Lower leg skin (tissue), 4 donors: ENCODE data around the gene SLC22A3. TPM values are rescaled to one million over a fixed set of nuclear protein-coding genes. Genes with fewer than 3 reads are reported as not detected.

Experiments
- DNase-seq, 2 donors: peaks; one replicate each; pipeline ENCODE4 v3.0.0-alpha.2; 2019; ENCODE audit warnings: low spot score in 2 of 2
- H3K4me3 ChIP-seq: fragments of 200-600 bp; sonication (generic); 2 replicates; pipeline ENCODE4 v1.5.1; 2017; ENCODE audit warnings: mild to moderate bottlenecking, low read depth; ENCODE audit not compliant: poor library complexity, severe bottlenecking
- CTCF ChIP-seq, 3 donors: fragments of 450-650 bp; IDR thresholded peaks; one replicate each; pipeline ENCODE4 v1.5.1; 2016; ENCODE audit warnings: antibody characterized with exemption in 3 of 3, mild to moderate bottlenecking in 3 of 3, moderate library complexity in 2 of 3
- POLR2A ChIP-seq, 2 donors: fragments of 450-650 bp; IDR thresholded peaks; one replicate each; pipeline ENCODE4 v1.6.1; 2016 to 2017; ENCODE audit warnings: antibody characterized with exemption in 2 of 2, mild to moderate bottlenecking in 1 of 2, moderate library complexity in 1 of 2
- WGBS, 2 donors: methylation state at CpG; one replicate each; pipeline ENCODE4 v1.1.5; 2018; 5-methylcytosine and 5-hydroxymethylcytosine counted together
- intact Hi-C: fragments of 100-400 bp; cut with DNase I; formaldehyde crosslinking; loops from one replicate; pipeline ENCODE4 v1.15.0; 2023; ENCODE audit warnings: low total_unique reads
- total RNA-seq, 4 donors: library from RNA; depleted of rRNA; stranded (reverse); fragments of >200 nt; gene quantifications; one replicate each; pipeline ENCODE4 v1.1.0, GENCODE V29; 2016

The SLC22A3 gene
- total RNA-seq, 4 donors from 2014 or later, result 10.4 to 15.7 (median 12.3) TPM

- intact Hi-C loops, result no loop called here
- WGBS, 2 donors, result 80 to 85% methylated on average over 3 of the region's 3 CpGs
- no peak overlapping the region for H3K4me3 ChIP-seq
- TF ChIP-seq POLR2A (IDR thresholded peaks at IDR 0.05), result no peak
- no peak for TF ChIP-seq CTCF (IDR thresholded peaks at IDR 0.05)
- DNase-seq, result no peak
These were observed 10.2 kb upstream of the SLC22A3 start for GRCh38 chr6:160337991-160338390.

GRCh38 chr6:160343144-160343543 lies 5.0 kb upstream of the SLC22A3 start:
- intact Hi-C loops, result no loop called here
- TF ChIP-seq POLR2A (IDR thresholded peaks at IDR 0.05), result no peak
- no peak for TF ChIP-seq CTCF (IDR thresholded peaks at IDR 0.05)
- H3K4me3 ChIP-seq, result no peak overlapping the region
- WGBS, 2 donors, result 95 to 98% methylated on average over 2 of the region's 2 CpGs
- DNase-seq, result no peak

GRCh38 chr6:160344271-160344670 lies 3.9 kb upstream of the SLC22A3 start:
- 86 to 91% methylated on average over 3 of the region's 3 CpGs for WGBS, 2 donors
- no peak for DNase-seq
- no peak overlapping the region for H3K4me3 ChIP-seq
- intact Hi-C loops, result no loop called here
- TF ChIP-seq CTCF (IDR thresholded peaks at IDR 0.05), result no peak
- no peak for TF ChIP-seq POLR2A (IDR thresholded peaks at IDR 0.05)

- peak overlapping the region; percentile 45 for H3K4me3 ChIP-seq
- WGBS, 2 donors, result 67 to 72% methylated on average over 46 to 51 of the region's 74 CpGs
- intact Hi-C loops, result no loop called here
- no peak for DNase-seq
- TF ChIP-seq CTCF (IDR thresholded peaks at IDR 0.05) (no peak), POLR2A (IDR thresholded peaks at IDR 0.05) (no peak)
These were observed 637 bp upstream of the SLC22A3 start for GRCh38 chr6:160347259-160348222.

GRCh38 chr6:160349020-160349441 lies 853 bp downstream of the SLC22A3 start:
- whole genome bisulfite sequencing, 2 donors, result 4 to 5% methylated on average over 23 of the region's 23 CpGs
- intact Hi-C loops, result no loop called here
- H3K4me3 ChIP-seq, result peak overlapping the region; percentile 45
- no peak for DNase-seq
- TF ChIP-seq POLR2A (IDR thresholded peaks at IDR 0.05) (no peak), CTCF (IDR thresholded peaks at IDR 0.05) (no peak)
